SIG-M5 (cell line): ENCODE data around the gene SUGCT.
"Not testable (repeated sequence)": the region's sequence is repeated elsewhere in the genome, so short reads cannot be mapped to it uniquely, and the experiment has no call there.

Experiments used
- DNase-seq: peaks from one replicate; lab custom pipeline; 2025; lab: John Stamatoyannopoulos, UW

The SUGCT gene

GRCh38 chr7:40134428-40135316 lies at the start of gene SUGCT, which contains the start of gene MPLKIP:
Gene SUGCT (plus strand): TSS chr7:40135005.
Gene MPLKIP (minus strand): TSS chr7:40134622. CDS start chr7:40134567, 55 bp downstream.
- peak; percentile 46 for DNase-seq

- no peak for DNase-seq
These were observed 42.6 kb upstream of the SUGCT start for GRCh38 chr7:40092182-40092581.

- DNase-seq, result no peak
These were observed 41.0 kb upstream of the SUGCT start for GRCh38 chr7:40093631-40094350.

- DNase-seq, result no peak
These were observed 39.6 kb upstream of the SUGCT start for GRCh38 chr7:40095230-40095629.

GRCh38 chr7:40095695-40096327 lies 39.0 kb upstream of the SUGCT start:
- no peak for DNase-seq

GRCh38 chr7:40097728-40098127 lies 37.1 kb upstream of the SUGCT start:
- no peak for DNase-seq

- no peak for DNase-seq
These were observed 36.0 kb upstream of the SUGCT start for GRCh38 chr7:40098810-40099209.

- no peak for DNase-seq
These were observed 35.0 kb upstream of the SUGCT start for GRCh38 chr7:40099837-40100236.

GRCh38 chr7:40101201-40101600 lies 33.6 kb upstream of the SUGCT start:
- DNase-seq, result no peak

- no peak for DNase-seq
These were observed 31.9 kb upstream of the SUGCT start for GRCh38 chr7:40102897-40103296.

GRCh38 chr7:40105879-40106473 lies 28.8 kb upstream of the SUGCT start:
- DNase-seq, result no peak

- no peak for DNase-seq
These were observed 18.9 kb upstream of the SUGCT start for GRCh38 chr7:40115936-40116335.

GRCh38 chr7:40117199-40117598 lies 17.6 kb upstream of the SUGCT start:
- not testable (repeated sequence) for DNase-seq

- not testable (repeated sequence) for DNase-seq
These were observed 16.6 kb upstream of the SUGCT start for GRCh38 chr7:40118201-40118600.

GRCh38 chr7:40120020-40120419 lies 14.8 kb upstream of the SUGCT start:
- no peak for DNase-seq

- not testable (repeated sequence) for DNase-seq
These were observed 12.5 kb upstream of the SUGCT start for GRCh38 chr7:40122100-40122939.

GRCh38 chr7:40122940-40123254 lies 11.9 kb upstream of the SUGCT start:
- no peak for DNase-seq

GRCh38 chr7:40133561-40134427 lies 1.0 kb upstream of the SUGCT start:
- no peak for DNase-seq

- no peak for DNase-seq
These were observed 459 bp downstream of the SUGCT start for GRCh38 chr7:40135317-40135610.

- no peak for DNase-seq
These were observed 2.8 kb downstream of the SUGCT start for GRCh38 chr7:40137563-40137962.

- no peak for DNase-seq
These were observed 4.2 kb downstream of the SUGCT start for GRCh38 chr7:40138973-40139372.
